UCSD-AML1 (cell line): ENCODE data around the gene GTF2A1L.
"Not testable (repeated sequence)": the region's sequence is repeated elsewhere in the genome, so short reads cannot be mapped to it uniquely, and the experiment has no call there.

Experiments
- DNase-seq: peaks from one replicate; lab custom pipeline; 2025; ENCODE audit not compliant: unreplicated experiment; lab: John Stamatoyannopoulos, UW

GTF2A1L gene, protein sequence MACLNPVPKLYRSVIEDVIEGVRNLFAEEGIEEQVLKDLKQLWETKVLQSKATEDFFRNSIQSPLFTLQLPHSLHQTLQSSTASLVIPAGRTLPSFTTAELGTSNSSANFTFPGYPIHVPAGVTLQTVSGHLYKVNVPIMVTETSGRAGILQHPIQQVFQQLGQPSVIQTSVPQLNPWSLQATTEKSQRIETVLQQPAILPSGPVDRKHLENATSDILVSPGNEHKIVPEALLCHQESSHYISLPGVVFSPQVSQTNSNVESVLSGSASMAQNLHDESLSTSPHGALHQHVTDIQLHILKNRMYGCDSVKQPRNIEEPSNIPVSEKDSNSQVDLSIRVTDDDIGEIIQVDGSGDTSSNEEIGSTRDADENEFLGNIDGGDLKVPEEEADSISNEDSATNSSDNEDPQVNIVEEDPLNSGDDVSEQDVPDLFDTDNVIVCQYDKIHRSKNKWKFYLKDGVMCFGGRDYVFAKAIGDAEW

DNA sequence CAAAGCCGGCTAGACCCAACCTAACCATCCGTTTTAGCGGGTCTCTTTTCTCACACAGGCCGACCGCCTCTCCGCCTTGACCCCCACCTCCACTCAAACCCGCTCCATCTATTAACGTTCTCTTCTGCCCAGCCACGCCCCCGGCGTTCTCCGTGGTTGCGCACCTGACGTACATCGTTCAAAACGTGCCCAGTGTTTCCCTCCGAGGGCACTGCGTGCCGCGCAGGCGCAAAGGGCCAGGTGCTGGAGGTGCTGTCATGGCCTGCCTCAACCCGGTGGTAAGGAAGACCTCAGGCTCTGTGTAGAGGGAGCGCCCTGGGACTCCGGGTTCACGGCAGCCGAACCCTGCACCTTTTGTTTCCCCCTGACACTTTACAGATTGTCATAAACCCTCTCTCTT, at the start of gene GTF2A1L:
Gene GTF2A1L, plus strand, starts transcription at position 239 of the 400 bp plus-strand sequence. Its CDS starts 19 bp downstream, at position 258.
- no peak for DNase-seq

DNA sequence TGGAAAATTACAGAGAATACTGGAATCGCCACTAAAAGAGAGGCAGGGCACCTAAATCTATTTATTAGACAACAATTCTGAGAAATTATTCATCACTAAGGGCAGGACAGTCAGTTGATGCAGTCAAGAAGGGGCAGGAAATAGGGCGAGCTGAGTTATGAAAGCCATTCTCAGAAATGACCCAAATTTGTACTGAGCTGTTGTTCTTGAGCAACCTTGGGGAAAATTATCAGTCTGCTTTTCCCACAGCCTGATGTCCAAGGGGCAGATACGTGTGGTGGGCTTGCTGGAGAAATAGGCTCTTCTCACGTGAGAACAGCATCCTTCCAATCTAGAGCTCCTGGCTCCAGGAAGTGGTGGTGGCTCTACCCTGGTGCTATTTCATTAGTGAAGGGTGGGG, 49.1 kb upstream of the GTF2A1L start:
- DNase-seq: no peak

DNA sequence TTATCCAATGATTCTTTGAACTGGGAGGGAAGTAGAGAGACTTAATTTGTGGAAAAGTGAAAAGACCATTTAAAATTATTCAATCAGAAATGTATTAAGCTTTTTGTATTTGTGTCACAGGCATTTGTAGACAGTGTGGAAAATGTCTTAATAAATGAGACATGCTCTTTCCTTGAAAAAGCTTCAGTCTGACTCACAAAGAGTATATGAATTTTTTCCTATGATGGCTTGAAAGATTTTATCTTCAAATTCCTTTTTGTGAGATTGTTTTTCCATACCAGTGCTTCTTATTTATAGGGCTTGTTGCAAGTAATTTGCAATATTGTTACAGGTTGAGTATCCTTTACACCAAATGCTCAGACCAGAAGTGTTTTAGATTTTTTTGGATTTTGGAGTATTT, 48.2 kb upstream of the GTF2A1L start:
- no peak for DNase-seq

DNA sequence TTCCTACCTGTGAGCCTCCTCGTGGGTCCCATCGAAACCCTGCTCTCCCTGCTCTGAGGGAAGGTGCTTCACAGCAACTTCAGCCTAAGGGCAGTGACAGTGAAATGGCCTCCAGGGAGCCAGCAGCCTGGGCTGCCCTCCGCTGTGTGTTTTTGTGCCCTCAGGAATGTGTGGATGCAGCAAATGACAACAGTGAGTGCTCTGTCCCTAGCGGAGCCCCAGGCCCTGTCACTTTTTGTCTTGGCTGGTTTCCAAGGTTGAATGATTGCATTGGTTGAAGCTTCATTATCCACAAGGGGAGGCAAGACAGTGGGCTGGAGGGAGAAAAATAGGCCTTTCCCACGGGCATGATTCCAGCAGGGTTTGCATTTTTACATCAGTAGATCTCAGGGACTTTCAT, 44.8 kb upstream of the GTF2A1L start:
- DNase-seq: no peak

DNA sequence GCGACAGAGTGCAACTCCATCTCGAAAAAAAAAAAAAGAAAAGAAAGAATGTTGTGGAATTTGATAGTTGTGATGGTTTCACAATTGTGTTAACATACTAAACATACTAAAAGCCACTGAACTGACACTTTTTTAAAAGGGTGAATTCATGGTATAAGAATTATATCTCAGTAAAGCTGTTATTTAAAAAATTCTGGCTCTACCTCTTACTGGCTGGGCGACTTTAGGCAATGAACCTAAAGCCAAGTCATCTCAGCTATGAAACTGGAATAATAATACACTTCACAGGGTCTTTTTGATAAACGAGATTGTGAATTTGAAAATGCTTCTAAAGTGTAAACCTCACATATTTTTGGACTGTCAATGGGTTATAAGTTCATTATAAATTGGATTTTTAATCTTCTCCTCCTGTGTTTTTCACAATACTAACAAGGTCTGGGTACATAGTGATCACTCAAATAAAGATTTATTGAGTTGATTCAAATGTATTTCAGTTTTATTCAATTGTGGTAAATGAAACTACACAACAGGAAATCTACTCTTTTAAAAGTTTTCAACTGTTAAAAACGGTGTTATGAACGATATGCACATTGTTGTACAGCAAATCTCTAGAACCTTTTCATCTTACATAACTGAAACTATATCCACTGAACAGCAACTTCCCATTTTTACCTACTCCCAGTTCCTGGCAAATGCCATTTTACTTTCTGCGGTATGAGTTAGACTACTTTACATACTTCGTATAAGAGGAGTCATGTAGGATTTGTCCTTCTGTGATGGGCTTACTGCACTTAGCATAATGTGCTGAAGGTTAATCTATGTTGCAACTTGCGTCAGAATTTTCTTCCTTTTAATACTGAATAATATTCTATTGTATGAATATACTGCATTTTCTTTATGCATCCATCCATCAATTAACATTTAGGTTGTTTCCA, 43.0 kb upstream of the GTF2A1L start:
- no peak for DNase-seq

DNA sequence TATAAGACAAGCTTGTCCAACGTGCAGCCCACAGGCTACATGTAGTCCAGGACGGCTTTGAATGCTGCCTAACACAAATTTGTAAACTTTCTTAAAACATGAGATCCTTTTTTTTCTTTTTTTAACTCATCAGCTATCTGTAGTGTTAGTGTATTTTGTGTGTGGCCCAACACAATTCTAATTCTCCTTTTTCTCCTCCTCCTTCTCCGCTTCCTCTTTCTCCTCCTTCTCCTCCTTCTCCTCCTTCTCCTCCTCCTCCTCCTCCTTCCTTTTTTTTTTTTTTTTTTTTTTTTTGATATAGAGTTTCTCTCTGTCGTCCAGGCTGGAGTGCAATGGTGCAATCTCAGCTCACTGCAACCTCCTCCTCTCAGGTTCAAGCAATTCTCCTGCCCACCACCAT, 39.3 kb upstream of the GTF2A1L start:
- no peak for DNase-seq

DNA sequence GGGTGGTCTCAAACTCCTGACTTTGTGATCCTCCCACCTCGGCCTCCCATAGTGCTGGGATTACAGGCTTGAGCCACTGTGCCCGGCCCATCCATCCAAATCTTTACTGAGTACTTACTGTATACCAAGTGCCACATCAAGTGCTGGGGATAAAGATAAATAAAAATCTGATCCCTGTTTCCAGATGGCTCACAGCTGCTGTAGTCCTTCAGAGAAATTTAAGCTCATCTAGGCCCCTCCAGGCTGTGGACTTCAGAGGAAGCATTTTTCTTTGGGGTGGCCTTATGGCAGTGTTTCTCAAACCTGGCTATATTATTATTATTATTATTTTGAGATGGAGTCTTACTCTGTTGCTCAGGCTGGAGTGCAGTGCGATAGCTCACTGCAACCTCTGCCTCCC, 33.7 kb upstream of the GTF2A1L start:
- DNase-seq: no peak

DNA sequence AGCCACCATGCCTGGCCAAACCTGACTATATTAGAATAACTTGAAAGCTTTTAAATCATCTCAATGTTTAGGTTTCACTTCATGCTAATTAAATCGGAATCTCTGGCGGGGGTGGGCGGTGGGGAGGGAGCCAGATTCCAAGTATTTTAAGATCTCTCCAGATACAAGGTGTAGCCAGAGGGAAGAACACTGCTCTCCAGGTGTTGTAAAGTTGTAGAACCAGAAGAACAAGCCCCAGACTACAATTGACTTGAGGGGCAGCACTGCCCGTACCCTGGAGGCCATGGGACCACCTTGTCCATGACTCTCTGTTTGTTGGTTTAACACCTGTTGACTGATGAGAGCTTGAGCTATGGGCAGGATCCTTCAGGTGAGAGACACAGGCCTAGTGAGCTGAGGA, 33.1 kb upstream of the GTF2A1L start:
- no peak for DNase-seq

DNA sequence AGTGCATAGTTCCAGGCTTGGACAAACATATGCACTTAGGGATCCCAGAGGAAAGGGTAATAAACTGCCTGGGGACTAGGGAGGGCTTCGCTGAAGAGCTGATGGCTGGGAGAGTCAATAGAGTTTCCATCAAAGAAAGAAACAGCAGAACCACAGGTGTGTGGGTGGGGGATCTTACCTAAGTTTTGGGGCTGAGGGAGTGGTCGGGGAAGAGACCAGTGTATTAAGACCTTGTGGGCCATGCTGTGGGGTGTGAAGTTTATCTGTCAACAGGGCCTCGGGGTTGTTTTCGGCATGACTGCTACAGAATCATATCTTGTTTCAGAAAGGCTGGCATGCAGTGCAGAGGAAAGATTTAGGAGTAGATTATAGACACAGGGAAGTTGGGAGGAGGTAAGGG, 31.2 kb upstream of the GTF2A1L start:
- DNase-seq: no peak

DNA sequence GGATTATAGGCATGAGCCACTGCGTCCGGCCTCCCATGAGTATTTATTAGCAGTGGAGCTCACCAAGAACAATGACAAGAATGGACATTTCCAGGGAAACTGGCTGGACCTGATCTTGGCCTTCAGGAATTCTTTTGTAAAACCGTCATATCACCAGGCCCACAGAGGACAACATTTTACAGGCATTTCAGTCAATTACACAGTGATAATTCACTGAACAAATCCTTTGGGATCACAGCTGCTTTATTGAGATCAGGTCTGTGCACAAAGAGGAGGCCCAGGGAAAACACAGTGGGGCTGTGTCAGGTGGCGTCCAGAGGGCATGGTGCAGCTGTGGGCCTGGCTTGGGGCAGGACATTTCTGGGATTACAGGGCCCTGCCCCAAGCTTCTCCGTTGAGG, 30.1 kb upstream of the GTF2A1L start:
- no peak for DNase-seq

DNA sequence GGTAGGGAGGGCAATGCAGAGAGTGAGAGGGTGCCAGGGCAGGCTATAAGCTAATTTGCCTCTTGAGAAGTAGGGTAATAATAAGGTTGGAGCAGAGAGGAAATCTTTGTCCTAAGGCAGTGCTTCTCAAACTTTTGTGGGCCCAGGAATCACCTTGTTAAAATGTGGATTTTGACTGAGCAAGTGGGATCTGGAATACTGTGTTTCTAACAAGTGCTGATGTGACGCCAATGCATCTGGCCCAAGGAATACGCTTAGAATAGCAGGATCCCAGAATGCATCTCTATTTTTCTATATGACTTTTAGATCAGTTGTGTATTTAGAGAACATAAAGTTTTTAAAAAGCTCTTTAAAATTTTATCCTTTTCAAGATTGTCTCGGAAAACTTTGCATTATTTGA, 29.7 kb upstream of the GTF2A1L start:
- no peak for DNase-seq

DNA sequence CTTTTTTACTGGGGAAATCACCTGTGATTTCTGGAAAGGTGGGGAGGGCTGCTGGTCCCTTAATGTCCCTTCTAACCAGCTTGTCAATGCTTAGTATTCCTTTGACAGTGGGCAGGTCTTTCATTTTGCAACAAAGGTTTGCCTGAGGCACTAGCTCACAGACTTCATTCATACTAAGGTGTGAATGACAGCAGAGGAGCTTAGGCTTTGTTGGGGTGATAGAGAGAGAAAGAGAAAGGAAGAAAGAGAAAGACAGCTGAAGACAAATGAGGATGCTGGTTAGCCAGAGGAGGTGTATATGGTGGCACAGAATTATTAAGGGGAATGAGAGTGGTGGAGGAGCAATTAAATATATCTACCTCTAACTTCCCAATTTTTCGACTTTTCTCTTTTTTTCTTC, 28.9 kb upstream of the GTF2A1L start:
- no peak for DNase-seq

DNA sequence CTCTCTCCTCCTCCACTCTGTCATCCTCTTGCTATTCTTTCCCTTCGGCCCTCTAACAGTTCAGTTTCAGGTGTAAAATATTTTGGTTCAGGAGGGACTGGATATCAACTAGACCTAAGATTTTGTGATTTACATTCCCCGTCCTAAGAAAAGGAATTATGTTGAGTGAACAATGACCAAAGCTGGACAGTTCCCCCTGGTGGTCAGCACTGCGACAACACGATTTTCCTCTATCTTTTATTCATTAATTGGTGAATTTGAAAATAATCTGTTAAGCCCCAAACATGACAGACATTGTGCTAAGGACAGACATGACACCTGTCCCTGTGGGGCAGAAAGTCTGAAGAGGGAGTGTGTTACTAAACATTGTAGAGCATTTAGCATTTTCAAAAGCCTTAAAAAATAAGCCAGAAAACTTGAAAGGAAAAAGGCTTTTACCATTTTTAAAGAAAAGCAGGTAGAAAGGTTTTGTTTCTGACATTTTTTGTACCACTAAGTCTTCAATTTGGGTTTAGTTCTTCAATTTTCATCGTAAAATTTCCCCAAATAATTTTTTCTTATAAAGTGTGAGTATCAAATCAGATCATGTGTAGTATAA, 28.4 kb upstream of the GTF2A1L start:
- DNase-seq: peak; percentile 17

DNA sequence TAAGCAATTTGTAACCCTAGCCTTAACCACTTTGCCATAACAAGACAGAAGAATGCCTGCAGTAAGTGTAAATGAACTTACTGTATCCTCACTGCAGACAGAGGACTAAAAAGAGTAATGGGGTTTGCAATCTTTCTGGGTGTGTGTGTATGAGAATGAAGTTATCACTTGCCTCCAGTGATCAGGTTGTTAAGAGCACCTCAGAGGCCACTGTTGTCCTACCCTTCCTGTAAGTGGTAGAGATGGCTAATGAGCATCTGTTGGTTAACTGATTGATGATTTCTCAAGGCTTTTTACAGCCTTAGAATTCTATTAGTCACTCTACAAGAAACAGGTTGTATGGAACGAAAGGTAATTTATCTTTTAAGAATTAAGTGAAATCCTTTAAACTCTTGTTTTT, 27.6 kb upstream of the GTF2A1L start:
- no peak for DNase-seq

DNA sequence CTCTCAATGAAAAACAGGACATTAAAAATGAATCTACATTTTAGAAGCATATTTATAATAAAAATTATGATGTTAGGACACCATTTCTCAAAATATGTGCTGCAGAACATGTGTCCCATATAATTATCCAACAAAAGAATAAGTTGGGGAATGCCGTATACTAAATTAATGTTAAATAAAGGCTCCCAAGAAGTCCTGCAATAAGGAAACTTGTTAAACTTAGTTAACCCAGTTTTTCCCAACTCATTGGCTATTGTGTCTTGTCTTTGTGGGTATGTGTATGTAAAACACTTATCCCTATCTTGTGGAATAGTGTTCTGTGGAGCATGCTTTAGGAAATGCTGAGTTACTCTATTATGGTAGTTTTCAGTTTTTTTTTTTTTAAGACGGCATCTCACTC, 25.6 kb upstream of the GTF2A1L start:
- no peak for DNase-seq

DNA sequence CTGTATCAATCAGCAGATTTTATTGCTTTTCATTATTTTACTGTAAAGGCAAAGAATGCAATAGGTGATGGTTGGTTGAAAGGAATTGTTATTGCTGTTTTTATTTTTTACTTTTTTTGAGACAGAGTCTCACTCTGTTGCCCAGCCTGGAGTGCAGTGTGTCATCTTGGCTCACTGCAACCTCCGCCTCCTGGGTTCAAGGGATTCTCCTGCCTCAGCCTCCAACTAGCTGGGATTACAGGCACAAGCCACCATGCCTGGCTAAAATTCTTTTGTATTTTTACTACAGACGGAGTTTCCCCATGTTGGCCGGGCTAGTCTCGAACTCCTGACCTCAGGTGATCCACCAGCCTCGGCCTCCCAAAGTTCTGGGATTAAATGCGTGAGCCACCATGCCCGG, 20.9 kb upstream of the GTF2A1L start:
- not testable (repeated sequence) for DNase-seq

DNA sequence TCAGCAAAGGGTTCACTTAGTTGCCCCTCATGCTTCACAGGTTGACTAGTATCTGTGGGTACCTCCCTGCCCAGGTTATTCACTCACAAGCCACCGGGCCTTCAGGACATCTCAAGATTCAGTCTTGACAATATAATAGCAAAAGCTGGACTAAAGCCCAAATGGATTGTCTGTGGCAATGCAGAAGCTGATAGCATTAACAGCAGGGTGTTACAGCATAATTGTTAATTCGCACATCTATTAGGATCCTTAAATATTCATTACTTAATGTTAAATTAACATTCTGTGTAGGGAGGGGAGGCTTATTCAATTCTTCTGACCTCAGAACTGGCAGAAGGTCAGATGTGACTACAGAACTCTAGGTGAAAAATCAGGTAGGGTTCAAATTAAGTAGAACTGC, 20.2 kb upstream of the GTF2A1L start:
- no peak for DNase-seq

DNA sequence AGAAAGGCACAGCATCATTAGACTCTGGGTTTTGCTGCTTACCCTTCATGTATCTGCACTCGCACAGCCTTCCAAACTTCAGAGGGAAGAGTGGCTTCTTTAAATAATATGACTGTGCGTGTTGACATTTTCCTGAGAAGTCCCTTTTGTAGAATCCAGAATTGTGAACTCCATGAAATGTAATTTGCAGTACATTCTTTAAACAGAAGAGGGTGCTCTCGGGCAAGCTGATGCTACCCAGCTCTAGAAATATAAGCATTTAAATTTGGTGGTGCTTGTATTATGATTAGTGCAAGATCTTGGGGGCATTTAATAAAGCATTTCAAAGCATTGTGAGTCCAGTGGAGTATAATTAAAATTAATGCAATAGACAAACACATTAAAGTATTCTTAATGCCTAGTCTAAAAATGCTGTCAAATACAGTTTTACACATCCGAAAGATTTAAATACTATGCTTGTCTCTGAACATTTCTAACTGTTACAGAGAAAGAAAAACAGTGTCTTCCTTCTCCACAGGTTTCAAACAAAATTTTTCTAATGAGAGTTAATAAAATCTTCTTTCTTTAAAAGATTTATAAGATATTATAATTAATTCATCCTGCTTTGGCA, 17.3 kb upstream of the GTF2A1L start:
- DNase-seq: no peak

DNA sequence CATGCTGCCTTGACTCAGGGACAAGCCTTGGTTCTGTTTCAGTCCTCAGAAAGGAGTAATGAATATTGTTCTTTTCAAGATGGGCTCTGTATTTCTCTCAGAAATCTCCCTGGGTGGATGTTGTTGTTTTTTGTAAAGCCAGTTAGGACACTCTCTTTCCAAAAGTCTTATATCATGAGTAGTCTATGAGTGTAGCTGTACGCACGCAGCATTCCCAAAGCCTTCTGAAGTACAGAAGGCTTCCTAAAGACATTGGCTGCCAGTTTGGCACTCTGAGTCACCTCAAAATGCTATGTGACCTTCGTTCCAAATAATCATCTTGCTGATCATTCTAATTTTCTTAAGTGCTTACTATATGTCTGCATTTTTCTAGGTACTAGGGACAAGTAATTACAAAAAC, 16.7 kb upstream of the GTF2A1L start:
- DNase-seq: no peak

DNA sequence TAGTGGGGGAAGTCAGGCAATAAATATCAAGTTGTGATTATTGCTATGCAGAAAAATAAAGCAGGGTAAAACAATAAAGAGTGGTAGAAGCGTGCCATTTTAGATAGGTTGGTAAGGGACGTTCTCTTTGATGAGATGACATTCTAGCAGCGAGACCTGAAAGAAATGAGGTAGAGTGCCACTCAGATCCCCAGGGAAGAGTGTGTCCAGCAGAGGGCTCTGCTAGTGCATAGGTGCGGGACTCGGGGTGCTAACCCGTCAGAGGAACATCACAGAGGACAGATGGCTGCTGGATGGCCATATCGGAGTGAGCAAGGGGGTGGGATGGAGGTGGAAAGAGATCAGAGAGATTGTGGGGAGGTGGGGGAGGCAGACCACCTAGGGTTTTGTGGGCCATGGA, 16.3 kb upstream of the GTF2A1L start:
- peak; percentile 18 for DNase-seq

DNA sequence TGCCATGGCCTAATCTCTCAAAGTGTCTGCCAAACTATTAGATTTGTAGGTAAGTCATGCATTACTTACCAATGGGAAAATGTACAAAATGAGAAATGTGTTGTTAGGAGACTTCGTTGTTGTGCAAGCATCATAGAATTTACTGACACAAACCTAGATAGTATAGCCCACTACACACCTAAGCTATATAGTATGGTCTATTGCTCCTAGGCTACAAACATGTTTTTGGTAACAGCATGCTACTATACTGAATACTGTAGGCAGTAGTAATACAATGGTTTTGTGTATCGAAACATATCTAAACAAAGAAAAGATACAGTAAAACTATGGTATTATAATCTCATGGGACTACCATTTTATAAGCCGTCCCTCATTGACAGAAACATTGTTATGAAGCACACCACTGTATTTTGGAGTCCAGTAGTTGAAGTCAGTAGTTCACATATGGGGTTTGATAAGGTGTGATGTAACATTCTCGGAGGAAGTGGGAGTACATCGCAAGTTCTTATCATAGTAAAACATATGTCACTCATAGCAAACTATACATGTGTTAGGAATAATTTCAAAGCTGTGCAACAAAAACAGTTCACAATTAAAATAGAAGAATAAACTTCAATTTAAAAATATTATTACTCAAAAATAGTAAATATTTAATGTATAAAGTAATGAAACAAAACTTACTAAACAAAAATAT, 12.0 kb upstream of the GTF2A1L start:
- no peak for DNase-seq
